K562 (cell line): ENCODE measurements around the gene EYA2. TPM values are rescaled to one million over a fixed set of nuclear protein-coding genes. Genes with fewer than 3 reads are reported as not detected.

Experiments used
- ATAC-seq: fragments of 200-7000 bp; cut with Tn5 transposase; 3 replicates; pipeline ENCODE4 v1.9.1; 2020; ENCODE audit warnings: moderate library complexity
- BruUV-seq: library from RNA; stranded (reverse); fragments of 400-500 nt; replicated peaks from 2 replicates; lab custom pipeline; 2021; lab: Mats Ljungman, UMichigan
- CTCF ChIA-PET: fragments of 300-600 bp; formaldehyde crosslinking; extraction: SDS; loops from one replicate; lab custom pipeline; 2021; ENCODE audit warnings: low intra/inter-chr PET ratio; lab: Yijun Ruan, JAX
- POLR2A ChIA-PET: fragments of 300-600, 350-650 bp; sonication (Branson Sonifier 250); formaldehyde crosslinking; extraction: SDS; loops from one replicate; lab custom pipeline; 2021; ENCODE audit warnings: antibody characterized with exemption, inconsistent platforms; lab: Yijun Ruan, JAX
- DNase-seq, 4 experiments: peaks; one replicate each; pipeline versions ENCODE4 v3.0.0 to v3.0.0-alpha.2; 2011 to 2018; ENCODE audit warnings: low spot score in 3 of 4, mixed read lengths in 3 of 4; ENCODE audit errors: extremely low read depth in 1 of 4
- FAIRE-seq: peaks from 2 replicates; lab custom pipeline; 2011; peaks lifted over from hg19 to GRCh38; lab: Jason Lieb, UNC
- H2AFZ ChIP-seq: 2 replicates; pipeline ENCODE4 v1.6.0; 2011; ENCODE audit warnings: low read depth, low read length, control low read depth, inconsistent platforms
- H3K27ac ChIP-seq: fragments of 200-600 bp; 3 replicates; pipeline ENCODE4 v1.8.0; 2011; ENCODE audit warnings: low read depth, mild to moderate bottlenecking, control low read depth, inconsistent platforms, low read length, moderate library complexity, mixed read lengths; ENCODE audit errors: extremely low read depth
- H3K27me3 ChIP-seq, 2 experiments: fragments of 300-600 bp in 1 of 2; 2 replicates in 1 of 2; 3 replicates in 1 of 2; pipeline versions ENCODE4 v1.6.0 to v1.8.0; 2011; ENCODE audit warnings: inconsistent platforms in 2 of 2, low read length in 2 of 2, mild to moderate bottlenecking in 1 of 2, mixed read lengths in 1 of 2, moderate library complexity in 1 of 2; ENCODE audit not compliant: control insufficient read depth in 2 of 2, insufficient read depth in 2 of 2
- H3K36me3 ChIP-seq: fragments of 300-600 bp; 3 replicates; pipeline ENCODE4 v1.8.0; 2011; ENCODE audit warnings: mild to moderate bottlenecking, low read length, inconsistent platforms; ENCODE audit not compliant: control insufficient read depth, insufficient read depth
- H3K4me1 ChIP-seq, 2 experiments: fragments of 200-600 bp in 1 of 2; replicated peaks in 1 of 2; 2 replicates in 1 of 2; 3 replicates in 1 of 2; pipeline versions ENCODE4 v1.5.1 to v1.8.0; 2011; ENCODE audit warnings: inconsistent platforms in 2 of 2, low read length in 2 of 2, mild to moderate bottlenecking in 1 of 2, mixed read lengths in 1 of 2, moderate library complexity in 1 of 2; ENCODE audit not compliant: control insufficient read depth in 2 of 2, insufficient read depth in 2 of 2
- H3K4me2 ChIP-seq: 2 replicates; pipeline ENCODE4 v1.6.1; 2011; ENCODE audit warnings: low read length, control low read depth, inconsistent platforms, mixed read lengths; ENCODE audit not compliant: insufficient read depth
- H3K4me3 ChIP-seq: fragments of 200-600 bp; sonication (generic), shearing (Covaris generic); 2 replicates; pipeline ENCODE4 v1.5.1; 2016; ENCODE audit warnings: control low read depth, inconsistent platforms
- H3K79me2 ChIP-seq: fragments of 200-600 bp; 3 replicates; pipeline ENCODE4 v1.8.0; 2011; ENCODE audit warnings: low read length, inconsistent platforms; ENCODE audit not compliant: control insufficient read depth, insufficient read depth
- H3K9ac ChIP-seq, 2 experiments: 2 replicates each; pipeline versions ENCODE4 v1.6.0 to v1.6.1; 2011; ENCODE audit warnings: low read depth in 2 of 2, low read length in 2 of 2, control low read depth in 1 of 2, inconsistent platforms in 1 of 2, mild to moderate bottlenecking in 1 of 2, mixed read lengths in 1 of 2; ENCODE audit not compliant: insufficient read depth in 1 of 2
- H3K9me1 ChIP-seq: one replicate; pipeline ENCODE4 v1.6.0; 2011; ENCODE audit warnings: inconsistent platforms, mild to moderate bottlenecking, low read length, moderate library complexity; ENCODE audit not compliant: control insufficient read depth, insufficient read depth
- H3K9me3 ChIP-seq: replicated peaks from 2 replicates; pipeline ENCODE4 v1.5.1; 2011; ENCODE audit warnings: low read depth, low read length, inconsistent platforms; ENCODE audit not compliant: control insufficient read depth, insufficient read depth
- H4K20me1 ChIP-seq: replicated peaks from 2 replicates; pipeline ENCODE4 v1.6.1; 2011; ENCODE audit warnings: low read length, inconsistent platforms, mixed read lengths; ENCODE audit not compliant: control insufficient read depth, insufficient read depth
- CBX3 ChIP-seq, 2 experiments: IDR thresholded peaks; 1 replicate in 1 of 2; 2 replicates in 1 of 2; pipeline ENCODE4 v1.6.1; 2012; ENCODE audit warnings: inconsistent platforms in 2 of 2, low read length in 2 of 2, borderline replicate concordance in 1 of 2, control low read depth in 1 of 2
- WGBS: fragments of 100-300 bp; shearing (Covaris generic); methylation state at CpG from one replicate; pipeline ENCODE4 v1.1.6; 2016; ENCODE audit warnings: low coverage, mixed read lengths; ENCODE audit not compliant: insufficient coverage; ENCODE audit errors: missing lambda C conversion rate; 5-methylcytosine and 5-hydroxymethylcytosine counted together
- in situ Hi-C: fragments of 300-500 bp; cut with MboI; formaldehyde crosslinking; loops from 4 replicates; pipeline ENCODE4 v1.15.0; 2018; ENCODE audit warnings: inconsistent platforms, mixed read lengths
- intact Hi-C: fragments of 100-400 bp; cut with micrococcal nuclease; formaldehyde crosslinking; loops from 2 replicates; pipeline ENCODE4 v1.14.2; 2022
- polyA plus RNA-seq, 8 experiments: library from polyadenylated mRNA; depleted of rRNA in 4 of 8; stranded (reverse) in 5 of 8; unstranded in 3 of 8; fragments of >200 nt; fragmentation: Nextera tagmentation in 2 of 8; fragmentation: Illumina TruSeq in 1 of 8; extraction: Ambion mirVana in 2 of 8; extraction: Trizol in 1 of 8; gene quantifications; 2 replicates each; pipeline versions ENCODE4 v1.2.1 to v1.2.3, GENCODE V29; 2011 to 2014; ENCODE audit warnings: inconsistent platforms in 1 of 8, missing spikeins in 1 of 8
- total RNA-seq, 7 experiments: library from RNA; depleted of rRNA in 6 of 7; stranded (reverse); fragments of >200 nt in 6 of 7; fragmentation: Illumina TruSeq in 2 of 7; extraction: Trizol in 2 of 7; gene quantifications; 2 replicates each; pipeline versions ENCODE4 v1.2.1 to v1.2.3, GENCODE V29; 2011 to 2021; ENCODE audit warnings: low replicate concordance in 1 of 7
- TF ChIP-seq, protein P1 (sequence below), 3 experiments: fragments of 200-800 bp in 1 of 3; fragments of 250-450 bp in 1 of 3; fragments of 450-650 bp in 1 of 3; sonication (Bioruptor Pico) in 1 of 3; sonication (Bioruptor generic) in 1 of 3; formaldehyde crosslinking in 1 of 3; IDR thresholded peaks; 2 replicates each; pipeline versions ENCODE4 v1.6.1 to v1.8.0; 2016 to 2022; ENCODE audit warnings: mild to moderate bottlenecking in 2 of 3, missing genetic modification characterization in 2 of 3, missing compliant biosample characterization in 1 of 3, moderate library complexity in 1 of 3

EYA2 gene
- total and polyA plus RNA-seq, 9 of the 15 experiments (the other 6 are each of a cell fraction or from before 2014, with no cell fraction given), result 0.03 TPM; not detected in 8

DNA sequence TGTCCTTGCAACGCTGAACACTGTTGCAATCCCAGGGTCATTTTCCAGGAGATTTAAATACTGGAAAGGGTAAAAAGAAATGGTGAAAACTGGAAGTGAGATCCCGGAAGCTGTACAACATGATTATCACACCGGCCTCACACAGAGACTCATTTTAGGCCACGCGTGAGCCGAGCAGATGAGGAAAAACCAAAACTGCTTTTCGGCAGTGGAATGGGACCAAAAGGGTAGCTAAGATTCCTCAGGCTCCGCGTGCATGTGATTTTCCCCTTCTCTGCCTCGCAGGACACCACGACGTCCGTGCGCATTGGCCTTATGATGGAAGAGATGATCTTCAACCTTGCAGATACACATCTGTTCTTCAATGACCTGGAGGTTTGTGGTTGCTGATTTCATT is 248.1 kb downstream of the EYA2 start:
- Histone ChIP-seq H3K36me3 (no peaks in the 10 kb centered on the region), H3K9me3 (no peaks in the 10 kb centered on the region), H3K79me2 (no peaks in the 10 kb centered on the region), H3K27ac (no peak overlapping the region), H3K4me2 (no peak overlapping the region)
- WGBS, result 11% methylated on average over 14 of the region's 14 CpGs
- DNase-seq, result no peak
- TF ChIP-seq, protein P1, sequence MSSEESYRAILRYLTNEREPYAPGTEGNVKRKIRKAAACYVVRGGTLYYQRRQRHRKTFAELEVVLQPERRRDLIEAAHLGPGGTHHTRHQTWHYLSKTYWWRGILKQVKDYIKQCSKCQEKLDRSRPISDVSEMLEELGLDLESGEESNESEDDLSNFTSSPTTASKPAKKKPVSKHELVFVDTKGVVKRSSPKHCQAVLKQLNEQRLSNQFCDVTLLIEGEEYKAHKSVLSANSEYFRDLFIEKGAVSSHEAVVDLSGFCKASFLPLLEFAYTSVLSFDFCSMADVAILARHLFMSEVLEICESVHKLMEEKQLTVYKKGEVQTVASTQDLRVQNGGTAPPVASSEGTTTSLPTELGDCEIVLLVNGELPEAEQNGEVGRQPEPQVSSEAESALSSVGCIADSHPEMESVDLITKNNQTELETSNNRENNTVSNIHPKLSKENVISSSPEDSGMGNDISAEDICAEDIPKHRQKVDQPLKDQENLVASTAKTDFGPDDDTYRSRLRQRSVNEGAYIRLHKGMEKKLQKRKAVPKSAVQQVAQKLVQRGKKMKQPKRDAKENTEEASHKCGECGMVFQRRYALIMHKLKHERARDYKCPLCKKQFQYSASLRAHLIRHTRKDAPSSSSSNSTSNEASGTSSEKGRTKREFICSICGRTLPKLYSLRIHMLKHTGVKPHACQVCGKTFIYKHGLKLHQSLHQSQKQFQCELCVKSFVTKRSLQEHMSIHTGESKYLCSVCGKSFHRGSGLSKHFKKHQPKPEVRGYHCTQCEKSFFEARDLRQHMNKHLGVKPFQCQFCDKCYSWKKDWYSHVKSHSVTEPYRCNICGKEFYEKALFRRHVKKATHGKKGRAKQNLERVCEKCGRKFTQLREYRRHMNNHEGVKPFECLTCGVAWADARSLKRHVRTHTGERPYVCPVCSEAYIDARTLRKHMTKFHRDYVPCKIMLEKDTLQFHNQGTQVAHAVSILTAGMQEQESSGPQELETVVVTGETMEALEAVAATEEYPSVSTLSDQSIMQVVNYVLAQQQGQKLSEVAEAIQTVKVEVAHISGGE (CRISPR knock-in tag; IDR thresholded peaks at IDR 0.05), result peak in 1 of 3 experiments; percentile 93; a peak in 2 of 6 replicates
- TF ChIP-seq CBX3 (IDR thresholded peaks at IDR 0.05; ENCODE audit: borderline replicate concordance in 1 of 2, low read length in 2 of 2), result no peak
- TF ChIP-seq, all 486 proteins: peak for 1
- H2AFZ ChIP-seq, result no peak overlapping the region
- no peaks in the 10 kb centered on the region for H4K20me1 ChIP-seq
- ChIA-PET CTCF (no interaction called here), POLR2A (interaction anchor here (0.5 to 0.7 kb wide), 2 partner anchors 210 to 409 kb away, joined by 3 read pairs; no protein-coding TSS in a partner anchor)
- no TSS peak for BruUV-seq
- no peaks in the 10 kb centered on the region for H3K4me1 ChIP-seq
- intact Hi-C loops, result no loop called here
- H3K4me3 ChIP-seq, result no peak overlapping the region
- in situ Hi-C loops, result no loop called here
- ATAC-seq (no peak), FAIRE-seq (no peak)
- H3K9ac ChIP-seq, result no peak overlapping the region
- H3K9me1 ChIP-seq, result no peaks in the 10 kb centered on the region
- peaks cover 16 to 39% of the 10 kb centered on the region in 2 experiments for H3K27me3 ChIP-seq
